OCI-LY1 (cell line): ENCODE results near the gene GPR21.

Source experiments
- CTCF ChIP-seq: fragments of 200-600 bp; sonication (generic), shearing (Covaris generic); IDR thresholded peaks from 2 replicates; pipeline ENCODE4 v1.5.1; 2017; ENCODE audit warnings: mild to moderate bottlenecking, antibody characterized with exemption, low read length, moderate library complexity, mixed read lengths
- EZH2 ChIP-seq: fragments of 200-600 bp; sonication (generic), shearing (Covaris generic); IDR thresholded peaks from 2 replicates; pipeline ENCODE4 v1.8.0; 2017; ENCODE audit warnings: borderline replicate concordance, mixed run types, mild to moderate bottlenecking, antibody characterized with exemption, low read length, moderate library complexity, mixed read lengths

- TF ChIP-seq CTCF (no peak), EZH2 (no peak)
These were observed 47.5 kb upstream of the GPR21 start for GRCh38 chr9:122986010-122986409.
